Measurements from ENCODE around the gene ZNF77.
A peak's percentile ranks its signal among the peaks of the same experiment; 100 is the strongest.
"Not testable (repeated sequence)": the region's sequence is repeated elsewhere in the genome, so short reads cannot be mapped to it uniquely, and the experiment has no call there.

ZNF77 gene

DNA sequence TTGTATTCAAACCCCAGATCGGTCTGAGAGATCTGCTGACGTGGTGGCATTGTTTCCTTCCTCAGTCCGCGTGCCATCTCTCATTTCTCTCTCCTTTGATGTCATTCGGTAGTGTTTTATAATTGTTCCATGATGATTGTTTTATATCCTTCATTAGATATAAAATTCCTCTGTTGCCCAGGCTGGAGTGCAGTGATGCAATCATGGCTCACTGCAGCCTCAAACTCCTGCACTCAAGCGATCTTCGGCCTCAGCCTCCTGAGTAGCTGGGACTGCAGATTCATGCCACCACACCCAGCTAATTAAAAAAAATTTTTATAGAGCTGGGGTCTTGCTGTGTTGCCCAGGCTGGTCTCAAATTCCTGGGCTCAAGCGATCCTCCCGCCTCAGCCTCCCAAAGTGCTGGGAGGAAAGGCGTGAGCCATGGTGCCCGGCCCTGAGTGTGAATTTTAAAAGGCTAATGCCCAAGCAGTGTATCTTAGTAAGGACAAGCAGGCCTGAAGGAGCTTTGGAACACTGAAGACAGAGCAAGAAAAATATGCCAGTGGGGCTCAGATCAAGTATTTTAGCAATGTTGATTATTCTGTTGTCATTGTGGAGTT, 38.8 kb downstream of the ZNF77 start:
- no peak overlapping the region for H3K4me2 ChIP-seq (ENCODE audit: low read length)
- H4K20me1 ChIP-seq (ENCODE audit: control insufficient read depth, insufficient read depth, low read depth, low read length), result no peaks in the 10 kb centered on the region
- H3K9me3 ChIP-seq (ENCODE audit: control insufficient read depth, insufficient read depth, low read length), result no peaks in the 10 kb centered on the region
- peaks cover 9% of the 10 kb centered on the region for H3K4me1 ChIP-seq (ENCODE audit: control insufficient read depth, low read length)
- TF ChIP-seq, protein P1, sequence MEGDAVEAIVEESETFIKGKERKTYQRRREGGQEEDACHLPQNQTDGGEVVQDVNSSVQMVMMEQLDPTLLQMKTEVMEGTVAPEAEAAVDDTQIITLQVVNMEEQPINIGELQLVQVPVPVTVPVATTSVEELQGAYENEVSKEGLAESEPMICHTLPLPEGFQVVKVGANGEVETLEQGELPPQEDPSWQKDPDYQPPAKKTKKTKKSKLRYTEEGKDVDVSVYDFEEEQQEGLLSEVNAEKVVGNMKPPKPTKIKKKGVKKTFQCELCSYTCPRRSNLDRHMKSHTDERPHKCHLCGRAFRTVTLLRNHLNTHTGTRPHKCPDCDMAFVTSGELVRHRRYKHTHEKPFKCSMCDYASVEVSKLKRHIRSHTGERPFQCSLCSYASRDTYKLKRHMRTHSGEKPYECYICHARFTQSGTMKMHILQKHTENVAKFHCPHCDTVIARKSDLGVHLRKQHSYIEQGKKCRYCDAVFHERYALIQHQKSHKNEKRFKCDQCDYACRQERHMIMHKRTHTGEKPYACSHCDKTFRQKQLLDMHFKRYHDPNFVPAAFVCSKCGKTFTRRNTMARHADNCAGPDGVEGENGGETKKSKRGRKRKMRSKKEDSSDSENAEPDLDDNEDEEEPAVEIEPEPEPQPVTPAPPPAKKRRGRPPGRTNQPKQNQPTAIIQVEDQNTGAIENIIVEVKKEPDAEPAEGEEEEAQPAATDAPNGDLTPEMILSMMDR (IDR thresholded peaks at IDR 0.05; ENCODE audit: low read depth, low read length, poor library complexity, severe bottlenecking), result no peak
- TF ChIP-seq EZH2phosphoT487 (IDR thresholded peaks at IDR 0.05; ENCODE audit: borderline replicate concordance, low read length), result no peak
- H3K9me2 ChIP-seq (replicated peaks; ENCODE audit: control insufficient read depth, low read length), result no peaks in the 10 kb centered on the region
- no peaks in the 10 kb centered on the region for H3K27me3 ChIP-seq (ENCODE audit: control insufficient read depth, low read length)
- H3K4me3 ChIP-seq (ENCODE audit: low read length), result no peak overlapping the region
- no peak overlapping the region for H3K27ac ChIP-seq (ENCODE audit: low read depth, low read length)
- H3K79me2 ChIP-seq (ENCODE audit: control insufficient read depth, low read length), result peaks cover 79% of the 10 kb centered on the region
- no peaks in the 10 kb centered on the region for H3F3A ChIP-seq (ENCODE audit: control insufficient read depth, insufficient read depth)
- H3K36me3 ChIP-seq (ENCODE audit: control insufficient read depth, low read length), result no peaks in the 10 kb centered on the region

DNA sequence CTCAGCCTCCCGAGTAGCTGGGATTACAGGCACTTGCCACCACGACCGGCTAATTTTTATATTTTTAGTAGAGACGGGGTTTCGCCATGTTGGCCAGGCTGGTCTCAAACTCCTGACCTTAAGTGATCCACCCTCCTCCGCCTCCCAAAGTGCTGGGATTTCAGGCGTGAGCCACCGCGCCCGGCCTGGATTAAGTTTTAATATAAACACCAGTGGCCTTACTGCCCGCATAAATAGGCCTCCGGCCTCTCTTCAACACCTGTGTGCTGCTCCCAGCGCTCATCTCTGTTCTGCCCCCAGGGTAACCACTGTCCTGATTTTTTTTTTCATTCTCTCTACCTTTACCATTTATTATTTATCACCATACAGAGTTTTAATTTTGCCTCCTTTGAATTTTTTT, 41.4 kb downstream of the ZNF77 start:
- H3K9me2 ChIP-seq (replicated peaks; ENCODE audit: control insufficient read depth, low read length); H3K4me1 ChIP-seq (ENCODE audit: control insufficient read depth, low read length); H3K9me3 ChIP-seq (ENCODE audit: control insufficient read depth, insufficient read depth, low read length); H3K36me3 ChIP-seq (ENCODE audit: control insufficient read depth, low read length); H3K4me3 ChIP-seq (ENCODE audit: low read length); H3F3A ChIP-seq (ENCODE audit: control insufficient read depth, insufficient read depth); H4K20me1 ChIP-seq (ENCODE audit: control insufficient read depth, insufficient read depth, low read depth, low read length); H3K27ac ChIP-seq (ENCODE audit: low read depth, low read length); H3K27me3 ChIP-seq (ENCODE audit: control insufficient read depth, low read length); H3K4me2 ChIP-seq (ENCODE audit: low read length): not testable (repeated sequence)
- H3K79me2 ChIP-seq (ENCODE audit: control insufficient read depth, low read length), result peaks cover 69% of the 10 kb centered on the region

DNA sequence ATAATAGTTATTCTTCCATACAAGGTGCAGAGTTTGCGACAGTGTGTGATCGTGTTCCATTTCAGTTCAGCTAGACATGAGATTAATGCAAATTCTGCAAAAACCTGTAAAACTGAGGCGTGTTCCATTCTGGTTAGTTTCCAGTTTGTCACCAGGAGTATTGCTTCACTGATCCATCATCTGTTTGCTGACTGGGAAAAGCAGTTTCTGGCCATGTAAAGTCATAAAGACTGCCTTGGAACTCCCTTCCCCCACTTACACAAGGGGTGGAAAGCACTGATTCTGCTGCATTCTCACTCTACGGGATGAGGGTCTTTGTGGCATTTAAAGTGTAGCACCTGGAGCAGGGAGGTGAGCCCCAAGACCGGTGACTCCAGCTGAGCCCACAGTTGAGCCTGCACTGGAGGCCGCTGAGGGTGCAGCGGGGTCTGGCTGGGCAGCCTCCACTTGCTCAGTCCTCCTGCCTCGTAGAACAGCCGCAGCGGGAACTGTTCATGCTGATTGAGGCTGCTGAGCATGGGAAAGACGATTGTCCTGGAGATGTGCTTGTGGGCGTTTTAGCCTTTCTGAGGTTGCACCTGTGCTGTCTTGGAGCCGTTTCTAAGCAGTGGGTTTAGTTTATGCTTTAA, 42.1 kb downstream of the ZNF77 start:
- H3K4me3 ChIP-seq (ENCODE audit: low read length), result no peak overlapping the region
- TF ChIP-seq, protein P1 (IDR thresholded peaks at IDR 0.05; ENCODE audit: low read depth, low read length, poor library complexity, severe bottlenecking), result no peak
- no peak for TF ChIP-seq EZH2phosphoT487 (IDR thresholded peaks at IDR 0.05; ENCODE audit: borderline replicate concordance, low read length)
- no peaks in the 10 kb centered on the region for H4K20me1 ChIP-seq (ENCODE audit: control insufficient read depth, insufficient read depth, low read depth, low read length)
- H3K79me2 ChIP-seq (ENCODE audit: control insufficient read depth, low read length), result peaks cover 64% of the 10 kb centered on the region
- no peaks in the 10 kb centered on the region for H3K27me3 ChIP-seq (ENCODE audit: control insufficient read depth, low read length)
- no peaks in the 10 kb centered on the region for H3K36me3 ChIP-seq (ENCODE audit: control insufficient read depth, low read length)
- peaks cover 9% of the 10 kb centered on the region for H3K4me1 ChIP-seq (ENCODE audit: control insufficient read depth, low read length)
- peak overlapping the region; percentile 84 for H3K4me2 ChIP-seq (ENCODE audit: low read length)
- no peaks in the 10 kb centered on the region for H3K9me2 ChIP-seq (replicated peaks; ENCODE audit: control insufficient read depth, low read length)
- H3F3A ChIP-seq (ENCODE audit: control insufficient read depth, insufficient read depth), result peaks cover 2% of the 10 kb centered on the region; the same call in 1 of the 2 replicates
- no peak overlapping the region for H3K27ac ChIP-seq (ENCODE audit: low read depth, low read length)
- H3K9me3 ChIP-seq (ENCODE audit: control insufficient read depth, insufficient read depth, low read length), result no peaks in the 10 kb centered on the region
